H9 (cell line): ENCODE data around the gene DCAF4L1. TPM values are rescaled to one million over a fixed set of nuclear protein-coding genes. Genes with fewer than 3 reads are reported as not detected.

ENCODE experiments used
- DNase-seq: peaks from one replicate; pipeline ENCODE4 v3.0.0-alpha.2; 2017
- H2AFZ ChIP-seq: one replicate; pipeline ENCODE4 v1.6.1; 2013; ENCODE audit warnings: mild to moderate bottlenecking, low read length, control low read depth, moderate library complexity
- H2AK5ac ChIP-seq: 2 replicates; pipeline ENCODE4 v1.6.1; 2013; ENCODE audit warnings: low read length, control low read depth, mixed read lengths; ENCODE audit not compliant: insufficient read length
- H2BK120ac ChIP-seq: one replicate; pipeline ENCODE4 v1.6.1; 2013; ENCODE audit warnings: low read depth, mild to moderate bottlenecking, low read length, control low read depth, inconsistent platforms; ENCODE audit not compliant: poor library complexity, severe bottlenecking
- H2BK12ac ChIP-seq: 2 replicates; pipeline ENCODE4 v1.6.1; 2013; ENCODE audit warnings: low read length, control low read depth, mixed read lengths, low read depth; ENCODE audit not compliant: insufficient read length
- H2BK15ac ChIP-seq: 2 replicates; pipeline ENCODE4 v1.6.1; 2013; ENCODE audit warnings: low read depth, low read length, control low read depth
- H2BK20ac ChIP-seq: one replicate; pipeline ENCODE4 v1.6.1; 2013; ENCODE audit warnings: low read depth, mild to moderate bottlenecking, low read length, control low read depth, inconsistent platforms; ENCODE audit not compliant: poor library complexity, severe bottlenecking
- H2BK5ac ChIP-seq: 2 replicates; pipeline ENCODE4 v1.6.1; 2013; ENCODE audit warnings: low read length, control low read depth, mixed read lengths; ENCODE audit not compliant: insufficient read length
- H3K14ac ChIP-seq: 2 replicates; pipeline ENCODE4 v1.6.1; 2013; ENCODE audit warnings: low read length, control low read depth; ENCODE audit not compliant: insufficient read depth
- H3K18ac ChIP-seq: 2 replicates; pipeline ENCODE4 v1.6.1; 2013; ENCODE audit warnings: low read depth, mild to moderate bottlenecking, mixed read lengths, low read length, control low read depth; ENCODE audit not compliant: insufficient read length
- H3K23ac ChIP-seq: 2 replicates; pipeline ENCODE4 v1.6.1; 2013; ENCODE audit warnings: low read length, control low read depth, mixed read lengths, low read depth; ENCODE audit not compliant: insufficient read length
- H3K23me2 ChIP-seq: 2 replicates; pipeline ENCODE4 v1.6.1; 2013; ENCODE audit warnings: low read depth, mild to moderate bottlenecking, mixed read lengths, low read length, control low read depth; ENCODE audit not compliant: insufficient read length, poor library complexity, severe bottlenecking
- H3K27ac ChIP-seq: 2 replicates; pipeline ENCODE4 v1.5.1; 2013; ENCODE audit warnings: low read length, control low read depth, mixed read lengths, low read depth; ENCODE audit not compliant: insufficient read length
- H3K27me3 ChIP-seq: 2 replicates; pipeline ENCODE4 v1.6.1; 2013; ENCODE audit warnings: low read length, control low read depth, inconsistent platforms; ENCODE audit not compliant: insufficient read depth
- H3K4ac ChIP-seq: 2 replicates; pipeline ENCODE4 v1.6.1; 2013; ENCODE audit warnings: low read depth, mild to moderate bottlenecking, control low read depth, inconsistent platforms, low read length, moderate library complexity
- H3K4me1 ChIP-seq: 2 replicates; pipeline ENCODE4 v1.6.1; 2013; ENCODE audit warnings: low read length, control low read depth, inconsistent platforms; ENCODE audit not compliant: insufficient read depth
- H3K4me2 ChIP-seq: 2 replicates; pipeline ENCODE4 v1.6.1; 2013; ENCODE audit warnings: low read length, control low read depth, mixed read lengths; ENCODE audit not compliant: insufficient read length, insufficient read depth
- H3K56ac ChIP-seq: 2 replicates; pipeline ENCODE4 v1.6.1; 2013; ENCODE audit warnings: low read depth, mild to moderate bottlenecking, mixed read lengths, low read length, control low read depth; ENCODE audit not compliant: insufficient read length
- H3K79me1 ChIP-seq: 2 replicates; pipeline ENCODE4 v1.6.1; 2013; ENCODE audit warnings: low read depth, mild to moderate bottlenecking, moderate library complexity, low read length, control low read depth, inconsistent platforms; ENCODE audit not compliant: insufficient read depth, poor library complexity, severe bottlenecking
- H3K79me2 ChIP-seq: 2 replicates; pipeline ENCODE4 v1.6.1; 2013; ENCODE audit warnings: low read length, control low read depth, inconsistent platforms; ENCODE audit not compliant: insufficient read depth
- H3K9ac ChIP-seq: 2 replicates; pipeline ENCODE4 v1.6.1; 2013; ENCODE audit warnings: low read length, control low read depth, mixed read lengths; ENCODE audit not compliant: insufficient read length; ENCODE audit errors: extremely low read depth
- H3K9me3 ChIP-seq: one replicate; pipeline ENCODE4 v1.6.1; 2013; ENCODE audit warnings: low read depth, low read length, inconsistent platforms; ENCODE audit not compliant: control insufficient read depth
- H3T11ph ChIP-seq: one replicate; pipeline ENCODE4 v1.6.1; 2013; ENCODE audit warnings: mild to moderate bottlenecking, low read length, control low read depth, inconsistent platforms
- H4K20me1 ChIP-seq: one replicate; pipeline ENCODE4 v1.6.1; 2013; ENCODE audit not compliant: control insufficient read depth, insufficient read length, insufficient read depth
- H4K5ac ChIP-seq: 2 replicates; pipeline ENCODE4 v1.6.1; 2013; ENCODE audit warnings: low read depth, mild to moderate bottlenecking, mixed read lengths, low read length, control low read depth; ENCODE audit not compliant: insufficient read length
- H4K8ac ChIP-seq: replicated peaks from 2 replicates; pipeline ENCODE4 v1.6.1; 2013; ENCODE audit warnings: low read length, control low read depth, mixed read lengths, low read depth; ENCODE audit not compliant: insufficient read length
- H4K91ac ChIP-seq: 2 replicates; pipeline ENCODE4 v1.6.1; 2013; ENCODE audit warnings: low read depth, mild to moderate bottlenecking, moderate library complexity, mixed read lengths, low read length, control low read depth; ENCODE audit not compliant: insufficient read length
- H3K27ac Mint-ChIP-seq, 3 experiments: 2 replicates in 2 of 3; 3 replicates in 1 of 3; pipeline ENCODE4 v1.8.0; 2020 to 2021; ENCODE audit warnings: mixed read lengths in 3 of 3, mild to moderate bottlenecking in 1 of 3, moderate library complexity in 1 of 3
- H3K27me3 Mint-ChIP-seq: 2 replicates; pipeline ENCODE4 v1.8.0; 2021; ENCODE audit warnings: low read depth, mild to moderate bottlenecking, moderate library complexity, mixed read lengths
- H3K36me3 Mint-ChIP-seq, 3 experiments: 2 replicates in 2 of 3; 3 replicates in 1 of 3; pipeline ENCODE4 v1.8.0; 2020 to 2021; ENCODE audit warnings: low read depth in 3 of 3, mixed read lengths in 3 of 3; ENCODE audit not compliant: insufficient read depth in 1 of 3
- H3K4me1 Mint-ChIP-seq, 2 experiments: 2 replicates each; pipeline ENCODE4 v1.8.0; 2020; ENCODE audit warnings: mixed read lengths in 2 of 2
- H3K4me3 Mint-ChIP-seq, 2 experiments: 2 replicates in 1 of 2; 3 replicates in 1 of 2; pipeline ENCODE4 v1.8.0; 2020 to 2021; ENCODE audit warnings: mild to moderate bottlenecking in 2 of 2, mixed read lengths in 2 of 2, moderate library complexity in 1 of 2
- H3K9me3 Mint-ChIP-seq, 2 experiments: 2 replicates in 1 of 2; 3 replicates in 1 of 2; pipeline ENCODE4 v1.8.0; 2020; ENCODE audit warnings: mild to moderate bottlenecking in 2 of 2, mixed read lengths in 2 of 2, moderate library complexity in 1 of 2
- WGBS: extraction: QIAGEN DNeasy Blood & Tissue Kit; methylation state at CpG from one replicate; pipeline ENCODE4 v1.1.7; 2013; ENCODE audit warnings: missing lambda C conversion rate, low lambda C conversion rate, mixed read lengths; ENCODE audit not compliant: insufficient read length; ENCODE audit errors: extremely low coverage; 5-methylcytosine and 5-hydroxymethylcytosine counted together
- total RNA-seq: library from RNA; stranded (reverse); gene quantifications from 2 replicates; pipeline ENCODE4 v1.2.1, GENCODE V29; 2021
- TF ChIP-seq, protein P1 (sequence below): fragments of 200-600 bp; sonication (generic); conservative IDR thresholded peaks from 3 replicates; pipeline ENCODE4 v1.8.0; 2021; ENCODE audit warnings: antibody characterized with exemption, mild to moderate bottlenecking

DCAF4L1 gene
- total RNA-seq, 1 experiment from 2014 or later, result 0.07 TPM

- peaks cover 5% of the 10 kb centered on the region; the same call in 1 of the 2 replicates for H3K4me1 ChIP-seq
- H3T11ph ChIP-seq, result no peak overlapping the region
- no peak overlapping the region for H2AFZ ChIP-seq
- no peak overlapping the region for H4K8ac ChIP-seq
- TF ChIP-seq, protein P1, sequence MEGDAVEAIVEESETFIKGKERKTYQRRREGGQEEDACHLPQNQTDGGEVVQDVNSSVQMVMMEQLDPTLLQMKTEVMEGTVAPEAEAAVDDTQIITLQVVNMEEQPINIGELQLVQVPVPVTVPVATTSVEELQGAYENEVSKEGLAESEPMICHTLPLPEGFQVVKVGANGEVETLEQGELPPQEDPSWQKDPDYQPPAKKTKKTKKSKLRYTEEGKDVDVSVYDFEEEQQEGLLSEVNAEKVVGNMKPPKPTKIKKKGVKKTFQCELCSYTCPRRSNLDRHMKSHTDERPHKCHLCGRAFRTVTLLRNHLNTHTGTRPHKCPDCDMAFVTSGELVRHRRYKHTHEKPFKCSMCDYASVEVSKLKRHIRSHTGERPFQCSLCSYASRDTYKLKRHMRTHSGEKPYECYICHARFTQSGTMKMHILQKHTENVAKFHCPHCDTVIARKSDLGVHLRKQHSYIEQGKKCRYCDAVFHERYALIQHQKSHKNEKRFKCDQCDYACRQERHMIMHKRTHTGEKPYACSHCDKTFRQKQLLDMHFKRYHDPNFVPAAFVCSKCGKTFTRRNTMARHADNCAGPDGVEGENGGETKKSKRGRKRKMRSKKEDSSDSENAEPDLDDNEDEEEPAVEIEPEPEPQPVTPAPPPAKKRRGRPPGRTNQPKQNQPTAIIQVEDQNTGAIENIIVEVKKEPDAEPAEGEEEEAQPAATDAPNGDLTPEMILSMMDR, result no peak
- no peak overlapping the region for H4K91ac ChIP-seq
- DNase-seq, result no peak
- peak overlapping the region; percentile 53 for H3K4me2 ChIP-seq
- H3K79me2 ChIP-seq, result no peaks in the 10 kb centered on the region; the same call in 1 of the 2 replicates
- H3K4me1 Mint-ChIP-seq, result peaks cover 44 to 51% of the 10 kb centered on the region in 2 experiments
- H2BK12ac ChIP-seq, result no peak overlapping the region
- H3K56ac ChIP-seq, result no peak overlapping the region
- no peak overlapping the region for H3K9ac ChIP-seq
- H3K36me3 Mint-ChIP-seq, result no peaks in the 10 kb centered on the region; a peak in 2 of 7 replicates
- no peak overlapping the region for H2BK15ac ChIP-seq
- no peak overlapping the region for H2AK5ac ChIP-seq
- no CpG with 5 or more reads among the region's 1 CpG for WGBS
- H3K79me1 ChIP-seq, result no peaks in the 10 kb centered on the region
- H3K27me3 Mint-ChIP-seq, result peaks cover 6% of the 10 kb centered on the region; the same call in 1 of the 2 replicates
- H3K14ac ChIP-seq, result no peak overlapping the region
- no peak overlapping the region for H3K23ac ChIP-seq
- H3K9me3 ChIP-seq, result no peaks in the 10 kb centered on the region
- H3K27ac Mint-ChIP-seq, result no peak overlapping the region
- H4K20me1 ChIP-seq, result no peaks in the 10 kb centered on the region
- no peak overlapping the region for H2BK5ac ChIP-seq
- no peak overlapping the region for H3K4ac ChIP-seq
- H3K27ac ChIP-seq, result no peak overlapping the region
- H2BK20ac ChIP-seq, result no peak overlapping the region
- no peaks in the 10 kb centered on the region for H3K27me3 ChIP-seq
- H3K9me3 Mint-ChIP-seq, result no peaks in the 10 kb centered on the region
- H3K4me3 Mint-ChIP-seq, result peak overlapping the region in 1 of 2 experiments; percentile 57; a peak in 2 of 5 replicates
- peaks cover 5% of the 10 kb centered on the region for H3K23me2 ChIP-seq
- no peak overlapping the region for H2BK120ac ChIP-seq
- no peak overlapping the region for H3K18ac ChIP-seq
- no peak overlapping the region for H4K5ac ChIP-seq
Measured at GRCh38 chr4:41985151-41985550, 3.6 kb downstream of the DCAF4L1 start.
